ENCODE measurements around the gene POLR1H.
A peak's percentile ranks its signal among the peaks of the same experiment; 100 is the strongest.

The POLR1H gene

DNA sequence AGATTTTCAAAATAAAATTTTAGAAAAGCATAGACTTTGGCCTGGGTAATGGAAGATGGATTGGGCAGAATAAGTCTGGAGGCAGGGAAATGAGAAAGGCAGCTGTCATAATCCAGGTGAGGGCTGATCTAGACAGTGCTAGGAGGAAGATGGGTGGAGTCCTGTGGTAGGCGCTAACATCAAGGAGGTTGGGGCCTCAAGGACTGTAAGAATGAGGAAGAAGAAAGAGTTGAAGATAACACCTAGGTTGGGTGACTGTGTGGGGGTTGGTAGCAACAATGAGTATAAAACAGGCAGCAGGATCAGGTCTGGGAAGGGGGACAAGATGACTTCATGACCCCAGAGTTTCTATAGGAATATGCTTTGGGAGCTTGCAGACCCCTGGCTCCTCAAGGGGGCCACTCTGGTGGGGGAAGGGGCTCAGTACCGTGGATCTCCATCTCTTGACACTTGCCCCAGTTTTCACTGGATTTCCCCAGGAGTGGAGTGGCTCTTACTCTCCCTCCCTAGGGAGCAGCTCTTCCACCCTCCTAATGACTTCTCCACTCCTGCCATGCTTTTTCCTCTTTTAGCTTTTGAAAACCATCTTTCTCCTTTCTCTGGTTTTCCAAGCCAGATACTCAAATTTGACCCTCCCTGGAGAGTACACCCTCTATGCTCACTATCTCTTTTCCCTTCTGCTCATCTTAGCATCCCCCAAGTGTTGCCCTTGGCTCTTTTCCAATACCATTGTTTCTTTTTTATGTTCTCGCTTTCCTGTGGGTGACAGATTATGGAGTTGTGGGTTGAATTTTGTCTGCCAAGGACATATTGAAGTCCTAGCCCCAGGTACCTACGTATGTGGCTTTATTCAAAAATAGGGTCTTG is 37.1 kb downstream of the POLR1H start:
- DNase-seq: no peak

DNA sequence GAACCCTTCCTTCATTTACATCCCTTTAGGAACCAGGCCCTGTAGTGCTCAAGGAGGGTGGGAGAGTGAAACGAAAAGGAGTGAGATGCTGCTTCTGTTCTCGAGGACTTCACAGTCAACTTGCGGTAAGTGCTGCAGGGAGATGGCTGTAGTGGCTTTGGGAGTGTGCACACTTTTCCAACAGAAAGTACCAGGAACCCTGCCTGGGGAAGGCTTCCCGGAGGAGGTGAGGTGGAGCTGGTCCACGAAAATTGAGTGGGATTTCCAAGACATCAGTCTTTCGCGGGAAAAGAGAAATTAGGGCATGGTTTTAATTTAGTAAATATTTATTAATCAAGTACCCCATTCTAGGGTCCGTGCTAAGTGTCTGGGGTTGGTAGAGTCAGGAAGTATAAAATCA is 39.1 kb downstream of the POLR1H start:
- no peak for DNase-seq

DNA sequence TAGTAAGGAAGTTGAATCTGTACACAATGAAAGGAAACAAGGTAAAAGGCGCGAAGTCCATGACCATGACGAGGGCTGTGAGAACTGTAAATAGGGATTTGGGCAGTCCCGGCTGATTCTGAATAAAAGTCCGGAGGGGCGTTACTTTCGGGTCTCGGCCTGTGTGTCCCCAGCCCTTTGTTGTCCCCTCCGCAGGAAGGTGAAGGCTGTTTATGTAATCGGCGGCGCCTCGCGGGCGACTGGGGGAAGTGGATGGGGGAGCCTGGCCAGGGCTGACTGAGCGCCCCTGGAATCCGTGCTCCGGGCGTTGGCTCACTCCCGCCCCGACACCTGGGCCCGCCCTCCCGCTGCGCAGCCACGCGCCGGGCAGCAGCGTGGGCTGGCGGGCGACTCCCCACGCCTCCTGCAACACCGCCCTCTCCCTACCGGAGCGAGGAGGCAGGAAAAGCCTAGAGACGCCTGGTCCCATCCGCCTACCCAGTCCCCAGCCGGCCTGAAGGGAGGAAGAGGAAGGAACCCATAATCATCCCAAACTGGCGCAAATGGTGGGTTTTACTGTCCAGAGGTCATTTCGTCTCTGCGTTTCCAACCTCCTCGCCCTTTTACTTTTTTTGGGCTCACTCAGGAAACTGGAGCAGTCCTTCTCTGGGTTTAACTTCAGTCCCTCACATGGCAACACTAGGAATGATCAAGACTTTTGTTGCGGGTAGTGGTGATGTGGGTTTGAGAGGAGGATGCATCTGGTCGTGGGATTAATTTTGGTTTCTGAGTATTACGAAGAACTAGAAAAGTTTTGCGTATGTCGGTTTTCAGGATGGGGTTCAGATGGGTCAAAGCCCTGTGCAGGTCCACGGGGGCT is 39.7 kb downstream of the POLR1H start:
- DNase-seq: peak; percentile 23

DNA sequence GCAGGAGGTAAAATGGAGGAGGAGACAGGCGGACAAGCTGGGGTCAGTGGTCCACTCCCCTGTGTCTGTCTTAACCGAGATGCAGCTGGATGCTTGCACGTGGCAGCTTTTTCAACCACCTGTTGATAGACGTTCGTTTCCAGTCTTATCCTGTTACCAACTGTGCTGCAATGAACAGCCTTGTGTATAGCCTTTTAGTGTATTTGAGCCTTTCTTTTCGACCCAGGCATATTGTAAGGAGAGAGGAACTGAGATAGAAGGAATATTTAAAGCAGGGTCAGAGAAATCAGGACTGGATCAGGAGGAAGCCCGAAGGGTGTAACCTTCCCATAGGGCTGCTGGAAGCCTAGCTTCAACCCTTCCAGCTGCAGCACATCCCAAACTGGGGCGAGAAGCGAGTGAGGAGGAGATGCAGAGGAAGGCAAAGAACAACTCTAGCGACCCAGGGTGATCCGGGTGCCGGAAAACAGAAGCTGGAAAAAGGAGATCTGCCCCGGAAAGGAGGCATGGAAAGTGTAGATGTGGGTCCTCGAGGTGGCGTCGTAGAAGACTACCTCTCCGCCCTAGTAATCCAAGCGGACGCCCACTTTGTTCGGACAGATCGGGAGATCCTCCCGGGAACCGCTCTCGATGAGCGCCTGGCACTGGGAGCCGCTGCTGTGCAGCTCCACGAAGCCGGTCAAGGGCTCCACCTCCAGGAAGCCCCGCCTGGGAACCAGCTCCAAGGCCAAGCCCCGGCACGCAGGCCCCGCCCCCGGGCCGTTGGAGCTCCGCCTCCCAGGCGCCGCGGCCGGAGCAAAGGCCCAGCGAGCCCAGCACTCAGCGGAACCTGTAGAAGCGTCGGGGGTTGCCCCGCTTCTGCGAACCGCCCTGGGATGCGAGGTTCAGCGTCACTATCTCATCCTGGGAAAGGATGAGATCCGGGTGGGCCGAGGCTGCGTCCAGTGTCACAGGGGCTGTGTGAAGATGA is 40.7 kb downstream of the POLR1H start:
- peak; percentile 78 for DNase-seq

DNA sequence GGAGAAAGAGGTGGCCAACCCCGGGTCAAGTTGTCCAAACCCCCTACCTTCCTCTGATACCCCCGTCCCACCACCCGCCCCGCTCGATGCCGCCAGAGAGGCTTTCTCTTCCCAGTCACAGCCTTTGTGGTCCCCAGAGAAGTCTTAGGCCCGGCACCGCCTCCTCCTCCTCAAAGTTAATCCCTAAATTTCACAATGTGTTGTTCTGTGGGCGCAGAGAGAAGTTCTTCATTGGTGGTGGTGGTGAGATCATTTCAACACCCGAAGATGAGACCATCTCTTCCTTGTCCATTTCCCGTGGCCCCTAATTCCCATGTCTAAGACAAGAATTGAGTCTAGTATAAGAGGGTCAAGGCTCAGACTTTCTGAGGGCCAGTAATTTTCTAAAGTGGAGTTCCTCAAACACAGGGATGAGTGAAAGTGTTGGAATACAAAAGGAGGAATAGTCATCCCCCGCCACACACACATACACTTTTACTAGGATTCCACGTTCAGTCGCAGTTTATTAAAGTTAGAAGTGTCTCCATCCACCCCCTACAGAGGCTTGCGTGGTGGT is 41.4 kb downstream of the POLR1H start:
- DNase-seq: no peak

DNA sequence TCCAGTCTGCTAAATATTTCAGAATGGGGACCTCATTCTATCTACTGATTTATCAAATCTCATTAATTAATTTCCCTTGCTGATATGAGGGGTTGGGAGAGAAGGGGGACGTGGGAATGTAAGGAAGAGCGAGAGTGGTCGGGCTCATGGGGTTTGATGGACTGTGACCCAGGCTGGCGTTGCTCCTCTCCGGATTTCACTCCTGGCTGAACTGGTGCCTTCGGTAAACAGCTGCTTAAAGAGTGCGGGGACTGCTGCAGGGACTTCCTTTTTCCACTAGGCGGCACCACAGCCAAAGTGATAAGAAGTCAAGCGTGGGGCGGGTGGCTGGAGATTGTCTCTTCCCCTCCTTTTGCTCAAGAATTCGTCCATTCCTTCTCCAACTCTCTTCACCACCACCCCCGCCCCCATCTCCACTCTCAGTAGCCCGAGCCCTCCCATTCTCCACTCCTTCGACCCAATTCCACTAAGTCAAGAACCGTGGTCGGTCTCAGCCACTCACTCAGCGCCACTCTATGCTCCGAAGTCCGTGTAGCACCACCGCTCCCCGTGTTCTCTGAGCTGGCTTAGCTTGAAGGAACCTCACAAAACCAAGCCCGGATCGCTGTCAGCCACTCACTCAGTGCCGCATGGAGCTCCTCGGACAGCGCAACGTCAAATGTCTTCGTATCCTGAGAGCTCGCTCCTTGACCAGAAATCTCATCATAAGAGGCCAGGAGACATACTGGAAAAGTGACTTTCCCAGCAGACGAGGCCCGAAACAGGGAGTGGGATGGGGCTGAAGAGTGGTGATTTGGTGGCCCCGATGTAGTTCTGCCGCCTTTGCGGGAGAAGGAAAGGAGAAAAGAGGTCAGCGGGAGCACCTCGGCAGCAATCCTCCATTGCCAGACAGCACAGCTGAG is 42.2 kb downstream of the POLR1H start:
- DNase-seq: peak; percentile 87

DNA sequence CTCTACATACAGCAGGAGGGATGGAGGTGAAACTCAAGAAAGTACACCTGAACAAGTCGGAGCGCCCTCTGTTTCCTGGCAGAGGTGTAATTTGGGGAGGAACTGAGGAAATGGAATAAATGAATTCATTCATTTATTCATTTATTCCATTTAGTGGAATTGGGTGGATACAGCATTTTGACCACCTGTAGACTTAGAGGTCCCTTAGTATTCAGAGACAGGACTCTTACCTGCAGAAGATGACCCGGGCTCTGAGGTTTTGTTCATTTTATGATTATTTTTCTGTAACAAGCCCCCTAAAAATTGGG is 42.8 kb downstream of the POLR1H start:
- DNase-seq: no peak

DNA sequence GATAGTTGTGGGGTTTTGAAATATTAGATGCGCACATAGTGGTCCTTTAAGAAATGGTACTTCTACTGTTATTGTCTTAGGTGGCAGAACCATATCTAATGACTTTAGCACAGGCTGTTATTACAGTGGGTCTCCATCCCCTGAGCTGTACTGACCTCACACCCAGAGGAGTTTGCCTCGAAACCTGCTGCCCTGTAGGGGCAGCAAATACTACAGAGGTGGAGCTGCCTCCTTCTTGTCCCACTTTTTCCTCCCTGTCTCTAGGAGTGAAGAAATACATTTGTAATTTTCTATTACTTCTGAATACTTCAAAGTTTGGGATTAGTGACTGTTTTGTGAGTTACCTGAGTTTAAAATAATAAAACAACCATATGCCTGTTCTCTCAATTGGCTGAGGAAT is 43.6 kb downstream of the POLR1H start:
- DNase-seq: no peak

DNA sequence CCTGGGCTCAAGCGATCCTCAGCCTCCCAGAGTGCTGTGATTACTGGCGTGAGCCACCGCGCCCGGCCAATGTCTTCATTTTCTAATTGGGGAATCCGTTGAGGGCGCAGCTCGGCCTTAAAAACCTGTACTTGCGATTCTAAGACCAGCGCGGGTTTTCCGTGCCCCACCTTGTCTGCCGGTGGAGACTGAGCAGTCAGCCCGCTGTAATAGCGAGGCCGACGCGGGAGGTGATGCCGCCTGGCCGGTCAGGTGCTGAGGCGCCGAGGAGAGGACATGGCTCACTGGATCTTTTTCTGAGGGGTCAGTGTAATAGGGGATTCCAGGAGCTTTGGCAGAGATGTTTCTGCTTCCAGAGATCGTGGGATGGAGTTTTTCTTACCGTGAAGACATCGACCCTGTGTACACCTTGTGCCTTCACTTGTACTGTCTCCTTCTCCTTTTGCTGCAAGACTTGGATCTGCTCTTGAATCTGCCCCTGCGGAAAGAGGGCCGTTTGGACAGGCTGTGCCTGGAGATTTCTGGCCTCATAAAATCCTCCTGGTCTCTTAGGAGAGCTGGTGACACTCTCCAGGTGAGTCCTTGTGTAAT is 50.3 kb downstream of the POLR1H start:
- no peak for DNase-seq

DNA sequence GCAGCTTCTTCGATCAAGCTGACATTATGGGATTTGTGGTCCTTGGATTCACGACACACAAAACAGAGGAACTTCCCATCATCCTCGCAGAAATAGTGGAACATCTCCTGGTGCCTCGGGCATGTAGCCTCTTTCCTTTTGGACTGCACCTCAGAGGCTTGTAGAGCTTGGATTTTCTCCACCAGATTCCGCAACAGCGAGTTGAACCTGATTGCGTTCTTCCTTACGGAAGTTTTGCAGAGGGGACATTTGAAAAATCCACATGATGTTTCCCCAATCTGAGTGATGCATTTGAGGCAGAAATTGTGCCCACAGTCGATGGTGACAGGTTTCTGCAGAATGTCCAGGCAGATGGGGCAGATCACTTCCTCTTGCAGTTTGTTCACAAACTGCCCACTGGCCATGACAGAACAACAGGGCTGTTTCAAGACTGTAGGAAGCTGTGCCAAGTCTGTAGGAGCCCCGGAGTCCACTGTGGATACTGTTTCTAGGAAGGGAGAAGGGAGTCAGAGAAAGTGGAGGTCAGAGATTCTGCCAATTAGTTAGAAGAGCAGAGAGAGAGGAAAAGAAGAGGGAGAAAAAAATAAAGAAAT is 51.4 kb downstream of the POLR1H start:
- DNase-seq: no peak

DNA sequence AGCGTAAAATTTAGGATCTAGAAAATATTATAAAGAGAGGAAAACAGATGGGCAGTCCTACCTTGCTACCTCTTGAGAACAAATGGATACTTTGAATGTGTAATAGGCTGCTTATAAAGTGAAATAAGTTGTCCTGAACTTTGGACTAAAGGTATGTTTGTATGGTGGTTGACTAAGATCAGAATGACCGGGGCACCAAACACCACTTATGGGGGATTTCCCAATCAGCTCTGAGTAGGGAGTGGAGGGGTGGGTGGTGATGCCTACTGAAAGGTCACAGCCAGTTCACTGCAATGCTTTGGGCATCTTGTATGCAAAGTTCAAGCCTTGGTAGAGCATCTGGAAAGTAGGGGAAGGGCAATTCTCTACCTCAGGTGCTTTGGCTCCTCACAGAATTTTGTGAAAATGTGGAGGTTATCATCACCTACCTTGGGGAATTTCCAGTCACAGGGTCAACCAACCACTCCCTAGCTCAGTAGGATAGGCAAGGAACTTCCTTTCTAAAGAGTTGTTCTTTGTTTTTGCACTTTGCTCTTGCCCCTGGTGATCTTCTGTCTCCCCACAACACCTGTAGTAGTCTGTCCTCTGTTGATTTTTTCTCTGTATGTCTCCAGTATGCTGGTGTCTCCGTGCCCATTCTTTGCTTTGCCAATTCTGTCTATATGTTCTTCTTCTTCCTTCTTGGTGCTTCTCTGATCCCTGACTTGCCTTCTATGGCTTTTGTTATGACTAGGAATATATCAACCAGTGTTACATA is 52.1 kb downstream of the POLR1H start, which contains the start of gene TRIM31:
Gene TRIM31 (minus strand): TSS at position 88 of the 757 bp plus-strand sequence. CDS start 285 bp downstream, outside the sequence.
- DNase-seq: no peak

DNA sequence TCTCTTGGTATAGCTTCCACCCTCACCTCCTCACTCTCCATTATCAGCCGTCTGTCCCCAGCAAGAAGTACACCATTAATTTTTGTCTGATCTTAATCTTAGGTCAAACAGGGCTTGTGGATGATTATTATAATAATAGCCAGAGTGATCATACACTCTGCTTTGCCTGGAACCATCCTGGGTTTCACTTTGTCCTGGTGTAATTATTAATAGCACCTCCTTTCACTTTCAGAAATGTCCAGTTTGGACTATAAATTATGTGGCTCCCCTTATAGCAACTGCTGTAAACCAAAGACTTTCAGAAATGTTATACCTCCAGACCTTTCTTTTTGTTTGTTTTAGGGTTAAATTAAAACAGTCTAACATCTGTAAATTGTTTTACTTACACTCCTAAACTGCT is 52.8 kb downstream of the POLR1H start:
- DNase-seq: no peak

All from activated naive CD4-positive, alpha-beta T cell treated with Interleukin-2 at 50 U/mL for 16 hours (primary cell).